Esophagus squamous epithelium (tissue), 5 donors: ENCODE measurements around the gene RPS23. TPM values are rescaled to one million over a fixed set of nuclear protein-coding genes. Genes with fewer than 3 reads are reported as not detected.

Source experiments
- DNase-seq: peaks from one replicate; lab custom pipeline; 2025; lab: John Stamatoyannopoulos, UW
- H3K27ac ChIP-seq, 4 donors: fragments of 200-600 bp; sonication (generic); one replicate each; pipeline ENCODE4 v1.5.1; 2016 to 2019; ENCODE audit warnings: mild to moderate bottlenecking in 1 of 4
- H3K27me3 ChIP-seq, 4 donors: fragments of 200-600 bp; sonication (generic); 1 replicate in 3 of 4; 2 replicates in 1 of 4; pipeline versions ENCODE4 v1.5.1 to v1.6.0; 2017 to 2021; ENCODE audit warnings: antibody characterized with exemption in 1 of 4
- H3K36me3 ChIP-seq, 3 donors: fragments of 200-600 bp; sonication (generic); one replicate each; pipeline ENCODE4 v1.5.1; 2016 to 2019
- H3K4me1 ChIP-seq, 3 donors: fragments of 200-600 bp; sonication (generic); one replicate each; pipeline ENCODE4 v1.5.1; 2017 to 2019
- H3K4me3 ChIP-seq, 4 donors: fragments of 200-600 bp; sonication (generic); 1 replicate in 3 of 4; 2 replicates in 1 of 4; pipeline ENCODE4 v1.5.1; 2016 to 2019; ENCODE audit warnings: mild to moderate bottlenecking in 2 of 4, moderate library complexity in 1 of 4
- H3K9me3 ChIP-seq, 3 donors: fragments of 200-600 bp; sonication (generic); one replicate each; pipeline ENCODE4 v1.5.1; 2016 to 2019
- CTCF ChIP-seq, 6 experiments: fragments of 450-650 bp in 4 of 6; fragments of 200-600 bp in 2 of 6; sonication (generic) in 2 of 6; IDR thresholded peaks; one replicate each; pipeline ENCODE4 v1.5.1; 2016 to 2019; ENCODE audit warnings: antibody characterized with exemption in 6 of 6, mild to moderate bottlenecking in 4 of 6, moderate library complexity in 4 of 6
- POLR2A ChIP-seq, 4 donors: fragments of 450-650 bp; IDR thresholded peaks; one replicate each; pipeline ENCODE4 v1.6.1; 2017; ENCODE audit warnings: antibody characterized with exemption in 4 of 4, mild to moderate bottlenecking in 4 of 4, moderate library complexity in 3 of 4
- WGBS, 2 donors: methylation state at CpG; one replicate each; pipeline ENCODE4 v1.1.5; 2018; 5-methylcytosine and 5-hydroxymethylcytosine counted together
- intact Hi-C: fragments of 100-400 bp; cut with DNase I; formaldehyde crosslinking; loops from one replicate; pipeline ENCODE4 v1.15.0; 2022
- total RNA-seq, 4 donors: library from RNA; depleted of rRNA; stranded (reverse); fragments of >200 nt; gene quantifications; one replicate each; pipeline ENCODE4 v1.1.0, GENCODE V29; 2016
- donor health status: DM: yes; HTN: yes; CAD: no.

The RPS23 gene
- total RNA-seq, 4 donors from 2014 or later: 1,256 to 3,713 (median 2,903) TPM

- Histone ChIP-seq H3K4me3 (no peak overlapping the region), H3K36me3 (peaks cover 0 to 49% (median 0%) of the 10 kb centered on the region in 3 donors), H3K4me1 (no peaks in the 10 kb centered on the region), H3K27me3 (no peaks in the 10 kb centered on the region), H3K9me3 (no peaks in the 10 kb centered on the region), H3K27ac (no peak overlapping the region)
- no peak for DNase-seq
- intact Hi-C loops: no loop called here
- no peak for TF ChIP-seq CTCF (IDR thresholded peaks at IDR 0.05)
- no peak for TF ChIP-seq POLR2A (IDR thresholded peaks at IDR 0.05)
- WGBS, 2 donors: 67 to 81% methylated on average over 4 of the region's 4 CpGs
Measured at GRCh38 chr5:82309091-82309531, 31.0 kb upstream of the RPS23 start.

GRCh38 chr5:82308416-82308815 lies 30.3 kb upstream of the RPS23 start:
- H3K9me3 ChIP-seq: no peaks in the 10 kb centered on the region
- intact Hi-C loops: no loop called here
- H3K4me3 ChIP-seq: no peak overlapping the region
- H3K36me3 ChIP-seq: peaks cover 0 to 46% (median 0%) of the 10 kb centered on the region in 3 donors
- no peaks in the 10 kb centered on the region for H3K27me3 ChIP-seq
- DNase-seq: no peak
- TF ChIP-seq POLR2A (IDR thresholded peaks at IDR 0.05) (no peak), CTCF (IDR thresholded peaks at IDR 0.05) (no peak)
- no peaks in the 10 kb centered on the region for H3K4me1 ChIP-seq
- no peak overlapping the region for H3K27ac ChIP-seq
- 97 to 100% methylated on average over 1 of the region's 1 CpG for WGBS, 2 donors

- DNase-seq: no peak
- intact Hi-C loops: no loop called here
- WGBS, 2 donors: 50 to 52% methylated on average over 3 of the region's 3 CpGs
- Histone ChIP-seq H3K4me1 (no peaks in the 10 kb centered on the region), H3K27me3 (no peaks in the 10 kb centered on the region), H3K36me3 (peaks cover 0 to 37% (median 0%) of the 10 kb centered on the region in 3 donors), H3K9me3 (no peaks in the 10 kb centered on the region), H3K4me3 (no peak overlapping the region), H3K27ac (no peak overlapping the region)
- TF ChIP-seq CTCF (IDR thresholded peaks at IDR 0.05): no peak
- TF ChIP-seq POLR2A (IDR thresholded peaks at IDR 0.05): no peak
Measured at GRCh38 chr5:82307451-82307850, 29.3 kb upstream of the RPS23 start.

GRCh38 chr5:82306151-82306550 lies 28.0 kb upstream of the RPS23 start:
- no peak for TF ChIP-seq CTCF (IDR thresholded peaks at IDR 0.05)
- no peaks in the 10 kb centered on the region for H3K9me3 ChIP-seq
- intact Hi-C loops: no loop called here
- H3K27ac ChIP-seq: no peak overlapping the region
- H3K36me3 ChIP-seq: peaks cover 0 to 33% (median 0%) of the 10 kb centered on the region in 3 donors
- 76 to 80% methylated on average over 2 of the region's 2 CpGs for WGBS, 2 donors
- H3K27me3 ChIP-seq: no peaks in the 10 kb centered on the region
- DNase-seq: no peak
- no peak overlapping the region for H3K4me3 ChIP-seq
- no peaks in the 10 kb centered on the region for H3K4me1 ChIP-seq

GRCh38 chr5:82301190-82301589 lies 23.0 kb upstream of the RPS23 start:
- Histone ChIP-seq H3K27me3 (no peaks in the 10 kb centered on the region), H3K36me3 (peaks cover 0 to 15% (median 0%) of the 10 kb centered on the region in 3 donors), H3K27ac (no peak overlapping the region), H3K4me3 (no peak overlapping the region), H3K9me3 (no peaks in the 10 kb centered on the region), H3K4me1 (no peaks in the 10 kb centered on the region)
- DNase-seq: no peak
- intact Hi-C loops: no loop called here
- TF ChIP-seq CTCF (IDR thresholded peaks at IDR 0.05) (no peak), POLR2A (IDR thresholded peaks at IDR 0.05) (no peak)
- 93 to 94% methylated on average over 3 of the region's 3 CpGs for WGBS, 2 donors
